ENCODE data around the gene TMEM74B. TPM values are rescaled to one million over a fixed set of nuclear protein-coding genes. Genes with fewer than 3 reads are reported as not detected.
A peak's percentile ranks its signal among the peaks of the same experiment; 100 is the strongest.
"Not testable (repeated sequence)": the region's sequence is repeated elsewhere in the genome, so short reads cannot be mapped to it uniquely, and the experiment has no call there.

TMEM74B gene
- total RNA-seq, 1 experiment from 2014 or later: 1.1 TPM

DNA sequence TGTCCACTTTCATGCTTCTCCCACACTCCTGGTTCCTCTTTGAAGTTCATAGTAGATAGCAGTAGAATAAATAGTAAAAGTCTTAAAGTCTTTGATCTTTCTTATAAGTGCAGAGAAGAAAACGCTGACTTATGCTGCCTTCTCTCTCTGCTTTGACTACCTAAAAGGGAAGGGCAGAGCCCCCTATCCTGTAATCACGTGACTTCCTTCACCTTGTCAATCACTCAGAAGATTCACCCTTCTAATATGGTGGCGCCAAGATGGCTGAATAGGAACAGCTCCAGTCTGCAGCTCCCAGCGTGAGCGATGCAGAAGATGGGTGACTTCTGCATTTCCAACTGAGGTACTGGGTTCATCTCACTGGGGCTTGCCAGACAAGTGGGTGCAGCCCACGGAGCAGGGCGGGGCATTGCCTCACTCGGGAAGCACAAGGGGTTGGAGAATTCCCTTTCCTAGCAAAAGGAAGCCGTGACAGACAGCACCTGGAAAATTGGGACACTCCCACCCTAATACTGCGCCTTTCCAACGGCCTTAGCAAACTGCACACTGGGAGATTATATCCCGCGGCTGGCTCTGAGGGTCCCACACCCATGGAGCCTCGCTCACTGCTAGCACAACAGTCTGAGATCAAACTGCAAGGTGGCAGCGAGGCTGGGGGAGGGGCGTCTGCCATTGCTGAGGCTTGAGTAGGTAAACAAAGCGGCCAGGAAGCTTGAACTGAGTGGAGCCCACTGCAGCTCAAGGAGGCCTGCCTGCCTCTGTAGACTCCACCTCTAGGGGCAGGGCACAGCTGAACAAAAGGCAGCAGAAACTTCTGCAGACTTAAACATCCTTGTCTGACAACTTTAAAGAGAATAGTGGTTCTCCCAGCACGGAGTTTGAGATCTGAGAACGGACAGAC lies 32.0 kb upstream of the TMEM74B start:
- TF ChIP-seq, protein P1, sequence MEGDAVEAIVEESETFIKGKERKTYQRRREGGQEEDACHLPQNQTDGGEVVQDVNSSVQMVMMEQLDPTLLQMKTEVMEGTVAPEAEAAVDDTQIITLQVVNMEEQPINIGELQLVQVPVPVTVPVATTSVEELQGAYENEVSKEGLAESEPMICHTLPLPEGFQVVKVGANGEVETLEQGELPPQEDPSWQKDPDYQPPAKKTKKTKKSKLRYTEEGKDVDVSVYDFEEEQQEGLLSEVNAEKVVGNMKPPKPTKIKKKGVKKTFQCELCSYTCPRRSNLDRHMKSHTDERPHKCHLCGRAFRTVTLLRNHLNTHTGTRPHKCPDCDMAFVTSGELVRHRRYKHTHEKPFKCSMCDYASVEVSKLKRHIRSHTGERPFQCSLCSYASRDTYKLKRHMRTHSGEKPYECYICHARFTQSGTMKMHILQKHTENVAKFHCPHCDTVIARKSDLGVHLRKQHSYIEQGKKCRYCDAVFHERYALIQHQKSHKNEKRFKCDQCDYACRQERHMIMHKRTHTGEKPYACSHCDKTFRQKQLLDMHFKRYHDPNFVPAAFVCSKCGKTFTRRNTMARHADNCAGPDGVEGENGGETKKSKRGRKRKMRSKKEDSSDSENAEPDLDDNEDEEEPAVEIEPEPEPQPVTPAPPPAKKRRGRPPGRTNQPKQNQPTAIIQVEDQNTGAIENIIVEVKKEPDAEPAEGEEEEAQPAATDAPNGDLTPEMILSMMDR (IDR thresholded peaks at IDR 0.05): peak; percentile 9; the same call in 1 of the 2 replicates
- intact Hi-C loops (cut with micrococcal nuclease; ENCODE audit: unreplicated experiment): loop anchor here (10.0 kb wide), 2 partner anchors 258 to 402 kb away; no protein-coding TSS in a partner anchor
- H3K36me3 ChIP-seq (ENCODE audit: control insufficient read depth, insufficient read depth, low read length); DNase-seq (ENCODE audit: low read depth, low spot score); H3K4me1 ChIP-seq (ENCODE audit: control insufficient read depth, insufficient read depth, low read length); H3K4me3 ChIP-seq (ENCODE audit: low read depth in 2 of 2, low read length in 2 of 2); H3K27ac ChIP-seq (ENCODE audit: low read length); ATAC-seq; in situ Hi-C loops (cut with HindIII; ENCODE audit: low pct_unique_long_range_greater_than_20kb, low sequenced_read_pairs); POLR2A ChIA-PET; H3K9me3 ChIP-seq (ENCODE audit: control insufficient read depth, insufficient read depth, low read depth, low read length); CTCF ChIA-PET; BruUV-seq (replicated peaks): not testable (repeated sequence)
- H3K27me3 ChIP-seq (ENCODE audit: control insufficient read depth, insufficient read depth, low read length): peaks cover 13% of the 10 kb centered on the region

DNA sequence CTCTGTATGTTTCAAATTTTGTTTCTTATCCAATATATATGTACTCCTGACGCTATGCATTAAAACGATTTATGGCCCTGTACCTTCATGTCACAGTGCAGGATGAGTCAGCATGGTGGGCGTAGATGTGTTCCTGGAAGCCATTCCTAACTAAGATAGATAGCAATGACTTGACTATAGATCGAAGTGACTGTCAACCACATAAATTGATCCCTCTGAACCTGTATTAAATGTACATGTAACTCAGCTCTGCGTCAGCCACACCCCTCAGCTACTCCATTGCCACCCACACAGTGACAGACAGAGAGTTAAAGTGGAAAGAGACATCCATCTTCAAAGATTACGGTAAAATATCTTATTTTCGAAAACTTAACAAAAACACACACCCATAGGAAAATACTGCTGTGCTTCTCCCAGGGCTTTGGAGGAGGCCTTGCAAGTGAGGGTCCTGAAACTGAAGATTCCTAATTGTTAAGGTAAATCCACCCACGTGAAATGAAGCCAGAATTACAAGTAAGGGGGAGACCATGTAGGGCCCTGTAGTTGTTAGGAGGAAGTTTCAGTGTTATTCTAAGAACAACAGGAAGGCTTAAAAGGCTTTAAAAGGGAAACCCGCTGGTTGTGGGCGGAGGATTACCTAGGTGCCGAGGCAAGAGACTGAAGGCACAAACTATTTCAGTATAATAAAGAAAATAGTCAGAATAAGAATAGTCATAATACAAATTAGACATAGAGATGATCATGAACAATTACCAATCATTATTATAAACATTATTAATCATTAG lies 30.8 kb upstream of the TMEM74B start:
- CTCF ChIA-PET: no interaction called here
- DNase-seq (ENCODE audit: low read depth, low spot score): no peak

More for the DNA sequence above, 30.8 kb upstream of the TMEM74B start:
- POLR2A ChIA-PET: no interaction called here
- in situ Hi-C loops (cut with HindIII; ENCODE audit: low pct_unique_long_range_greater_than_20kb, low sequenced_read_pairs) (no loop called here), intact Hi-C loops (cut with micrococcal nuclease; ENCODE audit: unreplicated experiment) (loop anchor here (10.0 kb wide), 2 partner anchors 259 to 401 kb away; no protein-coding TSS in a partner anchor)
- TF ChIP-seq, protein P2, sequence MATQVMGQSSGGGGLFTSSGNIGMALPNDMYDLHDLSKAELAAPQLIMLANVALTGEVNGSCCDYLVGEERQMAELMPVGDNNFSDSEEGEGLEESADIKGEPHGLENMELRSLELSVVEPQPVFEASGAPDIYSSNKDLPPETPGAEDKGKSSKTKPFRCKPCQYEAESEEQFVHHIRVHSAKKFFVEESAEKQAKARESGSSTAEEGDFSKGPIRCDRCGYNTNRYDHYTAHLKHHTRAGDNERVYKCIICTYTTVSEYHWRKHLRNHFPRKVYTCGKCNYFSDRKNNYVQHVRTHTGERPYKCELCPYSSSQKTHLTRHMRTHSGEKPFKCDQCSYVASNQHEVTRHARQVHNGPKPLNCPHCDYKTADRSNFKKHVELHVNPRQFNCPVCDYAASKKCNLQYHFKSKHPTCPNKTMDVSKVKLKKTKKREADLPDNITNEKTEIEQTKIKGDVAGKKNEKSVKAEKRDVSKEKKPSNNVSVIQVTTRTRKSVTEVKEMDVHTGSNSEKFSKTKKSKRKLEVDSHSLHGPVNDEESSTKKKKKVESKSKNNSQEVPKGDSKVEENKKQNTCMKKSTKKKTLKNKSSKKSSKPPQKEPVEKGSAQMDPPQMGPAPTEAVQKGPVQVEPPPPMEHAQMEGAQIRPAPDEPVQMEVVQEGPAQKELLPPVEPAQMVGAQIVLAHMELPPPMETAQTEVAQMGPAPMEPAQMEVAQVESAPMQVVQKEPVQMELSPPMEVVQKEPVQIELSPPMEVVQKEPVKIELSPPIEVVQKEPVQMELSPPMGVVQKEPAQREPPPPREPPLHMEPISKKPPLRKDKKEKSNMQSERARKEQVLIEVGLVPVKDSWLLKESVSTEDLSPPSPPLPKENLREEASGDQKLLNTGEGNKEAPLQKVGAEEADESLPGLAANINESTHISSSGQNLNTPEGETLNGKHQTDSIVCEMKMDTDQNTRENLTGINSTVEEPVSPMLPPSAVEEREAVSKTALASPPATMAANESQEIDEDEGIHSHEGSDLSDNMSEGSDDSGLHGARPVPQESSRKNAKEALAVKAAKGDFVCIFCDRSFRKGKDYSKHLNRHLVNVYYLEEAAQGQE (IDR thresholded peaks at IDR 0.05; ENCODE audit: insufficient read depth in 1 of 2, low read depth in 2 of 2, low read length in 1 of 2): no peak
- TF ChIP-seq SIN3A (IDR thresholded peaks at IDR 0.05; ENCODE audit: borderline replicate concordance, insufficient read depth, low read depth, low read length): no peak
- TF ChIP-seq, protein P1 (IDR thresholded peaks at IDR 0.05): no peak
- TF ChIP-seq POLR2AphosphoS5 (IDR thresholded peaks at IDR 0.05; ENCODE audit: low read depth, low read length): no peak
- TF ChIP-seq TCF7L2 (IDR thresholded peaks at IDR 0.05; ENCODE audit: low read depth, low read length): no peak
- Histone ChIP-seq H3K9me3 (ENCODE audit: control insufficient read depth, insufficient read depth, low read depth, low read length) (no peaks in the 10 kb centered on the region), H3K4me3 (ENCODE audit: low read depth in 2 of 2, low read length in 2 of 2) (no peak overlapping the region), H3K36me3 (ENCODE audit: control insufficient read depth, insufficient read depth, low read length) (no peaks in the 10 kb centered on the region), H3K27me3 (ENCODE audit: control insufficient read depth, insufficient read depth, low read length) (peaks cover 13% of the 10 kb centered on the region), H3K4me1 (ENCODE audit: control insufficient read depth, insufficient read depth, low read length) (0 out of 2 replicates have a peak, but pooled peaks cover 2% of the 10 kb centered on the region), H3K27ac (ENCODE audit: low read length) (no peak overlapping the region)
- no peak for ATAC-seq
- no TSS peak for BruUV-seq (replicated peaks)
